NCI-H146 (cell line): ENCODE data around the gene CDC25B.
"Not testable (repeated sequence)": the region's sequence is repeated elsewhere in the genome, so short reads cannot be mapped to it uniquely, and the experiment has no call there.

Experiments used
- DNase-seq: peaks from one replicate; lab custom pipeline; 2025; lab: John Stamatoyannopoulos, UW

Gene CDC25B

DNA sequence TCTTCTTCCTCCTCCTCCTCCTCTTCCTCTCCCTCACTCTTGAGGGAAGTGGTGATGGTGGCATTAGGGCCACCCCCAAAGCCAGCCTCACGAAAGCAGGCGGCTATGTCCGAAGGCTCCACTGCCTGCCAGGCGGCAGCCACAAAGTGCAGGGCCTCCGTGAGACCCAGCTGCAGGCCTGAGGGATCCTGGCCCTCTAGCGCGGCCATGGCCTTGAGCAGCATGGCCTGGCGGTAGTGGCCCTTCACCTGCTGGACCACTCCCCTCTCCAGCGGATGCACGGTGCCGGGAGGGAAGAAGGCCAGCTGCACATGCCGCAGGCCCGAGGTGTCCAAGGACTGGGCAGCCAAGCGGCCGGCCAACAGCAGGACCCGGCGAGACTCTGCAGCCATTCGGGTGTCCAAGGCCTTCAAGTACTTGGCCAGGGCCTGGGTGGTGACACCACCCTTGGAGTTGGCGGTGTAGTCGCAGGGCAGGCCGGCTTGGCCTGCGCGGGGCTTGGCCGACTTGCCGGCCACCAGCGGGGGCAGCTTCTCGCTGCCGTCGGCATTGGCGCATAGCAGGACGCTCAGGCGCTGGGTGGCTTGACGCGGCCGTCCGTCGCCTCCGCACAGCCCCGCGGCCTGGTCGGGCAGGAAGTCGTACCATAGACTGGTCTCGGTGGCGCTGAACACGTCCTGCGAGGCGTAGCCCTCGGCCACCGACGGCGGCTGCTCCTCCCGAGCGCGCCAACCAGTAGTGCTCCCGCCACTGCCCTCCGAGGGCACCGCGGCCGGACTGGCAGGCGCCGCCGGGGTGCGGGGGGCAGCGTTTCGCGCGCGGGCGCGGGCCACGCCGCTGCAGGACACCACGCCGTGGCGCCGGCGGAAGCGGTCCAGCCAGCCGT, 10.6 kb upstream of the CDC25B start:
- DNase-seq = no peak

DNA sequence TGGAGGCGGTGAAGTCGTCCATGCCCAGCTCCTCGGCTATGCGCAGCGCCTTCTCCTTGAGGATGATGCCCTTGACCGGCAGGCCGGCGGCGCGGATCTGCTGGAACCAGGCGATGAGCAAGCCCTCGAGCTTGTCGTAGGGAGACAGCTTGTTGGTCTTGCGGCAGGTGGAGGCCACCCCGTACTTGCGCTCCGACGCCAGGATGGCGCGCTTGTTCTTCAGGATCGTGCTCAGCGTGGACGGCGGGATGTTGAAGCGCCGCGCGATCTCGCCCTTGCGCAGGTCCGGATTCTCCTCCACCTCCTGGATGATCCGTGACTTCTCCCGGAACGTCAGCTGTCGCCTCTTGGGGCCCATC, 10.0 kb upstream of the CDC25B start:
- DNase-seq = peak; percentile 71

DNA sequence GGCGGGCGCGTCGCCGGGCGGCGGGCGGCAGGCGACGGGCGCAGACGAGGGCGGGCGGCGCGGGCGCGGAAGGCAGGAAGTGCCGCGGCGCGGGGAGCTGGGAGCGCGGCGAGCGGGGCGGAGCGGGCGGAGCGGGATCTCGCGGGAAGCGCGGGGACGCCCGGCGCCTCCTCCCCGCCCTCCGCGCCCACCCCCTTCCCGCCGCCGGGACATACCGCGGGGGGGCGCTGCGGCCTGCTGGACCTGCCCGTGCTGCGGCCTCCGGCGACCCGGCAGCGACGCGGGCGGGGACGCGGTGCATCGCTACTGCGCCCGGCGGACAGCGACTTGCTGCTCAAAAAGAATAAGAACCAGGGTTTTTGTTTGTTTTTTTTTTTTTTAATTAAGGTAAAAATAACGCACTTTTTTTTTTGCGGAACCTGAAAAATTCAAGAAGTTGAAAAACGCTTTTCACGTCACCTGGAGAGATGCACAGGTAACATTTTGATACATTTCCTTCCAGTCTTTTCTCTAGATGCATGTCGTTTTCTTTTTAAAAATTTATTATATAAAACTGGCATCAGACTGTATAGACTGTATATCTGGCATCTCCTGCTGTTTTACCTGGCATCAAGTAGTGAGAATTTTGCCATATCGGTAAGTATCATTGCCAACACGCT, 9.3 kb upstream of the CDC25B start, which contains the start of gene CENPB:
TSS of gene CENPB (minus strand) at position 76 of the 659 bp plus-strand sequence. CDS start 257 bp downstream, outside the sequence.
- peak; percentile 89 for DNase-seq

DNA sequence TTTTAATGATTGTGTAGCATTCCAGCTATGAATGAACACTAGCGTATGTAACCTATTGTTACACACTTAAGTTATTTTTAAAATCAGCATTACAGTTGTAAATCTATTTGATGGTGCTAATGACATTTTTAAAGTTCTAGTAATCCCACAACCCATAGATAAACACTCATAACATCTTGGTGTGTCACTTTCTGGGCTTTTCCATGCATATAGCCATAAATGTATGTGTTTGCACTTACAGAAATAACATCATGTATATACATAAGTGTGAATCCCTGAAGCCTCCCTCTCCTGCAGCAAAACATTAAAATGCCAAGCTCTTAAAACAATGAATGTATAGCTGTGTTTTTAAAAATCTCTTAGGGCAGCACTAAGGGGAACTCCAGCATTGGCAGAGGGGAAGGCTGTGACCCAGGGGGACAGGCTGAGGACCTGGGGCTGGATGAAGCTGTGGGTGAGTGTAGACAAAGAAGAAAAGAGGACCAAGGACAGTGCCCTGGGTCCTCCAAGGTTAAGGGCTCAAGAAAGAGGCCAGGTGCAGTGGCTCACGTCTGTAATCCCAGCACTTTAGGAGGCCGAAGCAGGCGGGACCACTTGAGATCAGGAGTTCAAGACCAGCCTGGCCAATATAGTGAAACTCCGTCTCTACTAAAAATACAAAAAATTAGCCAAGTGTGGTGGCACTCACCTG, 8.6 kb upstream of the CDC25B start:
- no peak for DNase-seq

DNA sequence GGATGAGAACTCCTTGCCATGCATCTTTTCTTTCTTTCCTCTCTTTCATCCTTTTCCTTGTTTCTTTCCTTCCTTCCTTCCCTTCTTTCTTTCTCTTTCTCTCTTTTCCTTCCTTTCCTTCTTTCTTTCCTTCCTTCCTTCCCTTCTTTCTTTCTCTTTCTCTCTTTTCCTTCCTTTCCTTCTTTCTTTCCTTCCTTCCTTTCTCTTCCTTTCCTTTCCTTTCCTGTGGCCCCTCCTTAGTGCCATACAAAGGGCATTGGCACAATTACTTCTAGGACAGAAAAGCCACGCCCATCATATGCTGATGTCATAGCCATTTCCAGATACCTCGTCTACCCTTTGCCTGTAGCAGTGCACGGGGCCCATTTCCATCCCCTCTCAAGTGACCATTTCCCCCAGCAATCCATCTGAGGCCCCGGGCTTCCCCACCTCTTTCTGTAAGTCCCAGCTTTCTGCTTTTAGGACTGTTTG, 7.4 kb upstream of the CDC25B start:
- DNase-seq = no peak

DNA sequence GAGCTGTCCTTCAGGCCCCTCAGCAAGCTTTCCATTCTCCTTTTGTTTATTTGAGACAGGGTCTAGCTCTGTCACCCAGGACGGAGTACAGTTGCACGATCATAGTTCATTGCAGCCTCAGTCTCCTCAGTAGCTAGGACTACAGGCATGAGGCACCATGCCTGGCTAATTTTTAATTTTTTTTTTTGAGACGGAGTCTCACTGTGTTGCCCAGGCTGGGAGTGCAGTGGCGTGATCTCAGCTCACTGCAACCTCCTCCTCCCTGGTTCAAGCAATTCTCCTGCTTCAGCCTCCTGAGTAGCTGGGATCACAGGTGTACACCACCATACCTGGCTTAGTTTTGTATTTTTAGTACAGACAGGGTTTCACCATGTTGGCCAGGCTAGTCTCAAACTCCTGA, 6.9 kb upstream of the CDC25B start:
- DNase-seq = not testable (repeated sequence)

DNA sequence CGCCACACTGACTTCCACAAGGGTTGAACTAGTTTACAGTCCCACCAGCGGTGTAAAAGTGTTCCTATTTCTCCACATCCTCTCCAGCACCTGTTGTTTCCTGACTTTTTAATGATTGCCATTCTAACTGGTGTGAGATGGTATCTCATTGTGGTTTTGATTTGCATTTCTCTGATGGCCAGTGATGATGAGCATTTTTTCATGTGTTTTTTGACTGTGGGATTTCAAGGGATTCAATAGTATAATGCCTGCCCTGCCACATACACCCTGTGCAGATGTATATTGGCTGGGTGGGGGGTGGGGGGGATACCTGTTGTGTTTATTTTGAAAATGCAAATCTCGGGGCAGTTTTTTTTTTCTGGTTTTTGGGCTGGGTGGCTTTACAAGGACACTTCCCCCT, 1.9 kb upstream of the CDC25B start:
- not testable (repeated sequence) for DNase-seq

DNA sequence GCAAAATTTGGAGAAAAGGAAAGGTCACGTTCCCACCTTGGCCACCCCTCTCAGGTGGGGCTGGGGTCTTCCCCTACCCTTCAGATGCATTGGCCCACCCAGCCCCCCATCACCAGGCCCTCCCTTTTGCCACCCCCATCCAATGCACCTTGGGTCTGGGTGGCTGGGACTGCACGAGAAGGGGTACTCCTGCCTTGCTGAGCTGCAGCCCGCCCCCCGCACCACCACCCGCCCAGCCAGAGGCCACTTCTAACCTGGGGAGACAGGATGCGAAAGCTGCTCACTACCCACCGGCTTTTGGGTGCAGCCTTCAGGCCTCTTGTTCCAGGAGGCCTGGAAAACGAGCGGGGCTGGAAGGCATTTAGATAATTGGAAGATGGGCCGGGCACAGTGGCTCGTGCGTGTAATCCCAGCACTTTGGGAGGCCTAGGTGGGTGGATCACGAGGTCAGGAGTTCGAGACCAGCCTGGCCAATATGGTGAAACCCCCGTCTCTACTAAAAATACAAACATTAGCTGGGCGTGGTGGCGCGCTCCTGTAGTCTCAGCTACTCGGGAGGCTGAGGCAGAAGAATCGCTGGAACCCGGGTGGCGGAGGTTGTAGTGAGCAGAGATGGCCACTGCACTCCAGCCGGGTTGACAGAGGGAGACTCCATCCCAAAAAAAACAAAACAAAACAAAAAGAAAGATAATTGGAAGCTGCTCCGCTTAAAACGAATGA, 1.2 kb upstream of the CDC25B start:
- DNase-seq = no peak

DNA sequence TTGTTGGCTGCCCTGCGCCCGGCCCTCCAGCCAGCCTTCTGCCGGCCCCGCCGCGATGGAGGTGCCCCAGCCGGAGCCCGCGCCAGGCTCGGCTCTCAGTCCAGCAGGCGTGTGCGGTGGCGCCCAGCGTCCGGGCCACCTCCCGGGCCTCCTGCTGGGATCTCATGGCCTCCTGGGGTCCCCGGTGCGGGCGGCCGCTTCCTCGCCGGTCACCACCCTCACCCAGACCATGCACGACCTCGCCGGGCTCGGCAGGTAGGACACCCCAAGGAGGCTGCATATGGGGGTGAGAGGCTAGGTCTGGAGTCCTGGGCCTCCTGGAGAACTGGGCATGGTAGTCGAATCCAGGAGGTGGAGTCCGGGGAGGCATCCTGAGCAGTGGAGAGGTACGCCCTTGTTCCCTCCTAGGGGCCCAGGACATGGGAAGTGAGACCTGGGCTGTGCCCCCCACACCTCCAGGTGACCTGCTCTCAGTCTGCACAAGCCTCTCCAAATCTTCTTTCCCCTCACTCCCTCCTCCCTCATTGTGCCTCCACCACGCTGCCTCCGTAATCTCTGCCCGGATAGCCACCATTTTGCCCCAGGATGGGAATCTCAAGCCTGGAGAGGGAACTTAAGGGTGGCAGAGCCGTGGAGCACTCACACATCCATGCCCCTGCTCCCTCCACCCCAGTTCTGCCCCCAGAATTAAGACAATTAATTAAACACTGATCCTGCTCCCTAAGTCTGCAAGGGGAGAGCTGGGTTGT, 541 bp downstream of the CDC25B start:
- DNase-seq = no peak

DNA sequence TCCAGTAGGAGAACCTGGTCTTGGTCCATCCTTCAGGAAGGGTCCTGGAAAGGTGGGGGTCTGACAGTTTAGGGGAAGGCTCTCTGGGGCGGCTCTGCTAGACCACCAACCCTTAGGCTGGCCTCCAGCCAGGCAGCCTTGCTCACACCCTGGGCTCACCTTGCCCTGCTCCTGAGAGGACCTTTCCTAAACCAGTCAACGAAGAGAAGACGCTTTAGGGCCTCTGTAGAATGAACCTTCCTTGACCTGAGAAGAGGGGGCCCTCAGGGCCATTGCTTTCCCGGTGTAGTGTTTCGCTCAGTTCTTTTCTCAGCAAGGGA, 1.1 kb downstream of the CDC25B start:
- DNase-seq = no peak

DNA sequence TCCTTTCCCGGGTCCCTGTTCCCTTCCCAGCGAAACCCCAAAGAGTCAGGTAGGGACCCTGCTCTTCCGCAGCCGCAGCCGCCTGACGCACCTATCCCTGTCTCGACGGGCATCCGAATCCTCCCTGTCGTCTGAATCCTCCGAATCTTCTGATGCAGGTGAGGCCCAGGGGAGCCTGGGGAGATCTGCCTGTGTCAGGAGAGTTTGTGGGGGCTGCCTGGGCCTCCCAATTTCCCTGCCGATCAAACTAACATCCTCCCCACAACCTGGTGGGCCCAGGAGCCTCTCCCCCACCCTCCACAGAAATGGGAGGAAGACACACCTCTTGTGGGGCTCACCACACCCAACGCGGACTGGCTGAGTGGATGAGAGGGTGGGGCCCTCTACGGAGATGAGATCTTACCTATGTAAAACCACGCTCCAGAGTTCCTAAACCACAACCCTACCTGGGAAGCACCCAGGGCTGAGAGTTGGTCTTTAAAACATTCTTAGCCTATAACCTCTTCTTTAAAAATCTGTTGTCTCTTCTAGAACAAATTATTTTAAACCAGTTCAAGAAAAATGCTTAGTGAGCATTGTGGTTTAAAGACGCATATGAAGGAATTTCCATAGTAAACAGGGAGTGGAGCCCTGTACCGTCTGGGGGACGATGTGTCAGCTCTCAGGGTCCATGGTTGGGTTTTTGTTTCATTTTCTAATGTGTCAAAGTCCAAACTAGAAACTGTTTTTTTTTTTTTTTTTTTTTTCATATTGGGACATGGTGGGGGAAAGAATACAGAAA, 1.7 kb downstream of the CDC25B start:
- no peak for DNase-seq

DNA sequence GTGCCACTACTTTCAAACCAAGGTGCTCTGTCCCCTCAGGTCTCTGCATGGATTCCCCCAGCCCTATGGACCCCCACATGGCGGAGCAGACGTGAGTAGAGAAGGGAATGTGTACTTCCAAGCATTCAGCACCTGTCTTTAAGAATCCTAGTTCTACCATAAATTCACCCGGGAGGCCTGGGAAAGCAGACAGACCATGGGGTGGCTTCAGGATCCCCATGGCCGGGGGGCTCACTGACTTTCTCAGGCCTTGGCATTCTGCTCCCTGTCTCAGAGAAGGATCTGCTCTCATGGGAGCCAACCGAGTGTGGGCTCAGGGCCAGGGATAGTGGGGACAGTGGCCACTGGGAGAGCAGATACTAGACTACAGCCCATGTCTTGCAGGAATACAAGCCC, 2.3 kb downstream of the CDC25B start:
- DNase-seq = no peak

DNA sequence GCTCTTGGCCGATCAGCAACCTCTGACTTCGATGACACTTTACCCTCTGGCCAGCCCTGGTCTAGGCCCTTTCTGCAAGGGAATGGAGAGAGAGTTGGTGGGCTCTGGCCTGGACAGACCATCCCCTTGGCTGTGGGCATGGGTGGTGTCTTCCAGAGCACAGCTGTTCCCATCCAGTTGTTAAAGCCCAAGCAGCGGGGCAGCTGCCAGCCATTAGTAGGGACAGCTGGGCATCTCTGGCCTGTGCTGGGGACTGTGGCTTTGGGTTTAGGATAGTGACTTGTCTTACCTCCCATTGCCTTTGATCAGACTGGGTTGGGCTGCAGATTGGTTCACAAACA, 2.8 kb downstream of the CDC25B start:
- no peak for DNase-seq

DNA sequence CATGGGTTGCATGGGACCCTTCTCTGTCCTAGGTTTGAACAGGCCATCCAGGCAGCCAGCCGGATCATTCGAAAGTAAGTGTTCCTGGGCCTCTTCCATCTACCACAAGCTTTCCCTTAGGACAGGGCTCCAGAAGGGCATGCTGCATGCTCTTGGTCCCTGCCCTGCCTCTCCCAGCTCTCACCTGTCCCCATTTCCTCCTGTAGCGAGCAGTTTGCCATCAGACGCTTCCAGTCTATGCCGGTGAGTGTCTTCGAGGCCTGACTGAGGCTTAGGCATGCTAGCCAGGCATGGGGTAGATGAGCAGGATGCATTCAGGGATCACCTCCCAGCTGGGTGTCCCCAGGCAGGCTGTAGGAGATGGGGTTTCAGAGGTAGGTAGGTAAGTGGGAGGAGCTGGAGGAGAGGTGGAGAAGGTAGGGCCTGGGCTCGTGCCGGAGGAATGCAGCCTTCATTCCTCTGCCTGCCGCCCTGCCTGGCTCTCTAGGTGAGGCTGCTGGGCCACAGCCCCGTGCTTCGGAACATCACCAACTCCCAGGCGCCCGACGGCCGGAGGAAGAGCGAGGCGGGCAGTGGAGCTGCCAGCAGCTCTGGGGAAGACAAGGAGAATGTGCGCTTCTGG, 4.3 kb downstream of the CDC25B start:
- DNase-seq = peak; percentile 25

DNA sequence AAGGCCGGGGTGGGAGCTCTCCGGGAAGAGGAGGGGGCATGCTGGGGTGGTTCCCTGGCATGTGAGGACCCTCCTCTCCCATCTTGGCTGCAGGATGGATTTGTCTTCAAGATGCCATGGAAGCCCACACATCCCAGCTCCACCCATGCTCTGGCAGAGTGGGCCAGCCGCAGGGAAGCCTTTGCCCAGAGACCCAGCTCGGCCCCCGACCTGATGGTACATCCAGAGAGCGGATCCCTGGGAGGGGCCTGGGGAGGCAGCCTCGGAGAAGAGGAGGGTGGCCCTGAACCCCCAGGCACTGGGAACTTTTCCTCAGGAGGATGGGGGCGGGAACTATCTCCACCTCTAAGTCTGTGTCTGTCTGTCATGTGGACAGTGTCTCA, 4.8 kb downstream of the CDC25B start:
- DNase-seq = no peak

DNA sequence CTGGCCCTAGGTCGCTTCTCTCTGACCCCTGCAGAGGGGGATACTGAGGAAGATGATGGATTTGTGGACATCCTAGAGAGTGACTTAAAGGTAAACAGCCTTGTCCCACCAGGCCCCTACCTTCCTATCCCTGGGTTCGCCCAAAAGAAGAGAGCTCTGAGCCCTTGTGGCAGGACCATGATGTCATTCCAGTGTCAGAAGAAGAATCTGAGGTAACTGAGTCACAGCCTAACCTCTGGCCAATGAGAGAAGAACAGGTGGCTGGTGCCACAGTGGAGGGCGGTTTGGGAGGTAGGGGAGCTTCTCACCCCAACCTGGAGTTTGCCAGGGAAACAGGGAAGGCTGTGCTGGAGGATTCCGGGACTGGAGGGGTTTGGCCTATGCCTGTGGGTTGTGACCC, 5.2 kb downstream of the CDC25B start:
- DNase-seq = no peak

DNA sequence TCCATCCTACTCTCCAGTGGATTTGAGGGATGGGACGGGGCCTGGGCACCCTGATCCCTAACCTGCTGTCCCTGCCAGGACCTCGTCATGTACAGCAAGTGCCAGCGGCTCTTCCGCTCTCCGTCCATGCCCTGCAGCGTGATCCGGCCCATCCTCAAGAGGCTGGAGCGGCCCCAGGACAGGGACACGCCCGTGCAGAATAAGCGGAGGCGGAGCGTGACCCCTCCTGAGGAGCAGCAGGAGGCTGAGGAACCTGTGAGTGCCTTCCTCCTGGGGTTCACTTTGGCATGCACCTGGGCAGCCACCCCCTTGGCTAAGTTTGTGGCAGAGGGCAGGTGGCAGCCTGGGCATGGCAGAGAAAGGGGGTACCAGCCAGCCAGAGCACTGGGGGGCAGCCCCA, 5.7 kb downstream of the CDC25B start:
- no peak for DNase-seq

DNA sequence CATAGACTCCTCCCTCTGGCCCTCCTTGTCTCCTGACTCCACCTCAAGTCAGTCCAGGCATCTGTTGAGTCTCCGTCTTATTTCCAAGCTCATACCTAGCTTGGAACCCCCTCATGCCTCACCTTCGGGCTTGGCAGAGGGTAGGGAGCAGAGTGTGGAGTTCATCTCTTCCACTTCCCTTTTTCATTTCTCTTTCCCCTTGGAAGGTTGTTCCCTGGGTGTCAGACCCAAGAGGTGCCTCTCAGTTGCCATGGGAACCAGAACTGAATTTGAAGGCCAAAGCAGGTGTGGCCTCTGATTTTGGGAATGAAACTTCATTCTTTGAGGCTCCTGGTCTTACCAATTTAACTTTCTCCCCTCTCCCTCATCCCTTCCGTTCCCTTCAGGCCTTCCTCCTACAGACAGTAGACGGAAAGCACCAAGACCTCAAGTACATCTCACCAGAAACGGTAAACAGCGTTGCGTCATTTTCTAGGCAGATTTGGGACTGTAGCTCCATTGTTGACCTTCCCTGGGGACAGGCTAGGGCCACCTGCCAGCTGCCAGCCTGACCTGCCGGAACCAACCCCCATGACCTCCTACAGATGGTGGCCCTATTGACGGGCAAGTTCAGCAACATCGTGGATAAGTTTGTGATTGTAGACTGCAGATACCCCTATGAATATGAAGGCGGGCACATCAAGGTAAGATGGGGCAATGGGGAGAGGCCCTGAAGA, 6.6 kb downstream of the CDC25B start:
- DNase-seq = no peak

DNA sequence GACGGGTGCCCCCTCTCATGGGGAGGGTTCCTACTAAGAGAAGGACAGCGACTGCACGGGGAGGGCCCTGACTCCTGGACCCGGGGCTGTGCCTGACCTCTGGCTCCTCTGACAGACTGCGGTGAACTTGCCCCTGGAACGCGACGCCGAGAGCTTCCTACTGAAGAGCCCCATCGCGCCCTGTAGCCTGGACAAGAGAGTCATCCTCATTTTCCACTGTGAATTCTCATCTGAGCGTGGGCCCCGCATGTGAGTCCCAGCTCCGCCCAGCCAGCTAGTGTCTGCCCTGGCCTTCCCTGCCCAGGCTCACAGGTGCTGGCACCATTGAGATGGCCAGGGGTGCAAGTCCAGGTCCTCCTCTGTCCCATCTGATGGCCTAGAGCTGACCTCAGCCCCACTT, 7.2 kb downstream of the CDC25B start:
- DNase-seq = no peak

DNA sequence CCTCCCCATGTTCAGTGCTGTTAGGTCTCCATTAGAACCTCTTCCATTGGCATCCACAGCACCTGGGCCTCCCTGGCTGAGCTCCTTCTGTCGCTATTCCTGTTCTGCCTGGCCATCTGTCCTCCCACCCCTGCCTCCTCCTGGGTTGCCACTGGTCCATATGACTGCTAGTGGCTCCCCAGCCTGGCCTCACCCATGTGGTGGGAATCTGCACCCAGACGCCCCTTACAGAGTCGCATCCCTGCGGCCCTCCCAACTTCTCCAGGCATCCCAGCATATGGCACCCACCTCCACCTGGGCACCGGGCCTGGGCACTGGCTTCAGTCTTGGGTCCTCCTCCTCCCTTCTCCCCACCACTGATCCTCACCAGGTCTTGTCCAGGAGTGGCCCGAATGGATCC, 7.7 kb downstream of the CDC25B start:
- DNase-seq = no peak
